ENCODE data around the gene SURF1. TPM values are rescaled to one million over a fixed set of nuclear protein-coding genes. Genes with fewer than 3 reads are reported as not detected.
A peak's percentile ranks its signal among the peaks of the same experiment; 100 is the strongest.

The SURF1 gene
- total RNA-seq, 1 experiment from 2014 or later, result 71.7 TPM

GRCh38 chr9:133355881-133356357 is 368 bp downstream of the SURF1 start:
- Histone ChIP-seq H3K4me3 (replicated peaks in 1 of 2; ENCODE audit: low read depth in 1 of 2, low read length in 2 of 2) (peak overlapping the region; percentile 87 to 96), H3K4me1 (ENCODE audit: control insufficient read depth in 1 of 2, insufficient read depth in 2 of 2, low read length in 2 of 2) (peaks cover 7 to 24% of the 10 kb centered on the region in 2 experiments; a peak in 3 of 4 replicates), H3K27ac (ENCODE audit: low read depth, low read length) (peak overlapping the region; percentile 61), H3K9me3 (ENCODE audit: control insufficient read depth in 1 of 2, insufficient read depth in 1 of 2, low read depth in 1 of 2, low read length in 2 of 2) (no peaks in the 10 kb centered on the region), H2AFZ (ENCODE audit: low read depth, low read length, poor library complexity, severe bottlenecking) (no peak overlapping the region), H3K9ac (ENCODE audit: low read length) (peak overlapping the region; percentile 84), H3K79me2 (ENCODE audit: insufficient read depth, low read length) (peaks cover 52% of the 10 kb centered on the region), H3K4me2 (ENCODE audit: low read length) (peak overlapping the region; percentile 84), H3K27me3 (ENCODE audit: insufficient read depth, low read length) (no peaks in the 10 kb centered on the region), H4K20me1 (ENCODE audit: insufficient read depth) (peaks cover 10% of the 10 kb centered on the region; the same call in 1 of the 2 replicates), H3K36me3 (ENCODE audit: control insufficient read depth in 1 of 2, insufficient read depth in 2 of 2, low read length in 2 of 2) (peaks cover 21 to 34% of the 10 kb centered on the region in 2 experiments), H3K9me2 (ENCODE audit: insufficient read depth) (no peaks in the 10 kb centered on the region)
- no peak for DNase-seq (ENCODE audit: low read depth, low spot score)
- POLR2A ChIA-PET, result interaction anchor here (1.3 to 2.0 kb wide), 5 partner anchors 8 to 19 kb away, joined by 4 to 15 read pairs (median 7); partner anchors contain the start of genes MED22 and RPL7A
- ATAC-seq, result peak; percentile 43
- BruUV-seq (replicated peaks), result TSS peak; percentile 52
- CTCF ChIA-PET, result interaction anchor here (1.1 to 1.5 kb wide), 2 partner anchors 131 to 170 kb away, joined by 4 read pairs; no protein-coding TSS in a partner anchor
- TF ChIP-seq ZFX (IDR thresholded peaks at IDR 0.05) (peak; percentile 47; the same call in 1 of the 2 replicates), SP1 (IDR thresholded peaks at IDR 0.05; ENCODE audit: low read depth) (no peak), FOSL1 (IDR thresholded peaks at IDR 0.05; ENCODE audit: low read depth) (no peak), EZH2phosphoT487 (IDR thresholded peaks at IDR 0.05; ENCODE audit: borderline replicate concordance) (no peak), ZNF274 (IDR thresholded peaks at IDR 0.05; ENCODE audit: low read depth, low read length) (no peak), POLR2AphosphoS5 (IDR thresholded peaks at IDR 0.05; ENCODE audit: low read depth, low read length) (no peak)
- RAD21 ChIA-PET (ENCODE audit: low non-redundant PET in 1 of 2, low total read pairs in 2 of 2, uncharacterized antibody in 2 of 2, unreplicated experiment in 2 of 2), result interaction anchor here in 1 of 2 experiments (0.8 kb wide), 1 partner anchor 166 kb away, joined by 6 read pairs; no protein-coding TSS in a partner anchor
- intact Hi-C loops (cut with micrococcal nuclease), result loop anchor here (5.0 to 10.0 kb wide), 2 partner anchors 131 to 639 kb away; partner anchors contain the start of gene VAV2

GRCh38 chr9:133354766-133355165 is 1.5 kb downstream of the SURF1 start:
- Histone ChIP-seq H3K4me2 (ENCODE audit: low read length) (peak overlapping the region; percentile 84), H4K20me1 (ENCODE audit: insufficient read depth) (peaks cover 10% of the 10 kb centered on the region; the same call in 1 of the 2 replicates), H3K9me2 (ENCODE audit: insufficient read depth) (no peaks in the 10 kb centered on the region), H3K9me3 (ENCODE audit: control insufficient read depth in 1 of 2, insufficient read depth in 1 of 2, low read depth in 1 of 2, low read length in 2 of 2) (no peaks in the 10 kb centered on the region), H3K27ac (ENCODE audit: low read depth, low read length) (no peak overlapping the region), H3K27me3 (ENCODE audit: insufficient read depth, low read length) (no peaks in the 10 kb centered on the region), H3K4me3 (replicated peaks in 1 of 2; ENCODE audit: low read depth in 1 of 2, low read length in 2 of 2) (peak overlapping the region in 1 of 2 experiments; percentile 96; a peak in 3 of 4 replicates), H3K4me1 (ENCODE audit: control insufficient read depth in 1 of 2, insufficient read depth in 2 of 2, low read length in 2 of 2) (peaks cover 7 to 29% of the 10 kb centered on the region in 2 experiments; a peak in 3 of 4 replicates), H3K9ac (ENCODE audit: low read length) (no peak overlapping the region), H2AFZ (ENCODE audit: low read depth, low read length, poor library complexity, severe bottlenecking) (no peak overlapping the region), H3K36me3 (ENCODE audit: control insufficient read depth in 1 of 2, insufficient read depth in 2 of 2, low read length in 2 of 2) (peaks cover 25 to 41% of the 10 kb centered on the region in 2 experiments), H3K79me2 (ENCODE audit: insufficient read depth, low read length) (peaks cover 62% of the 10 kb centered on the region)
- DNase-seq (ENCODE audit: low read depth, low spot score) (no peak), ATAC-seq (no peak)
- TF ChIP-seq EGR1 (IDR thresholded peaks at IDR 0.05; ENCODE audit: low read depth), result no peak
- TF ChIP-seq CEBPB (IDR thresholded peaks at IDR 0.05; ENCODE audit: low read depth), result no peak
- TF ChIP-seq POLR2AphosphoS5 (IDR thresholded peaks at IDR 0.05; ENCODE audit: low read depth, low read length), result no peak
- TF ChIP-seq TCF7L2 (IDR thresholded peaks at IDR 0.05; ENCODE audit: borderline replicate concordance, extremely low read depth, insufficient read depth, insufficient read length), result no peak
- no peak for TF ChIP-seq ELF1 (IDR thresholded peaks at IDR 0.05; ENCODE audit: borderline replicate concordance, low read depth)
- no peak for TF ChIP-seq SRF (IDR thresholded peaks at IDR 0.05; ENCODE audit: low read depth)
- TF ChIP-seq RAD21 (IDR thresholded peaks at IDR 0.05; ENCODE audit: low read depth), result no peak
- TF ChIP-seq EZH2phosphoT487 (IDR thresholded peaks at IDR 0.05; ENCODE audit: borderline replicate concordance), result no peak
- no TSS peak for BruUV-seq (replicated peaks)
- intact Hi-C loops (cut with micrococcal nuclease), result loop anchor here (5.0 to 10.0 kb wide), 2 partner anchors 133 to 640 kb away; partner anchors contain the start of gene VAV2
- RAD21 ChIA-PET (ENCODE audit: low non-redundant PET in 1 of 2, low total read pairs in 2 of 2, uncharacterized antibody in 2 of 2, unreplicated experiment in 2 of 2), result interaction anchor here in 1 of 2 experiments (0.6 kb wide), 1 partner anchor 48 kb away, joined by 4 read pairs; no protein-coding TSS in a partner anchor
- CTCF ChIA-PET, result interaction anchor here (1.1 kb wide), 1 partner anchor 169 kb away, joined by 4 read pairs; no protein-coding TSS in a partner anchor
- POLR2A ChIA-PET, result no interaction called here

All from HCT116 (cell line).